Cardiac septum (tissue), 1 donor: Measurements from ENCODE around the gene DACT2. TPM values are rescaled to one million over a fixed set of nuclear protein-coding genes. Genes with fewer than 3 reads are reported as not detected.

ENCODE experiments used
- total RNA-seq: library from RNA; stranded (reverse); fragmentation: NEBNext Ultra II Directional; extraction: Animal tissue kit (Norgen Biotek cat#: 25700); gene quantifications from one replicate; pipeline ENCODE4 v1.2.1, GENCODE V29; 2021
- donor health status: DM: no; HTN: no; CAD: no.

Gene DACT2
- total RNA-seq, 1 donor from 2014 or later, result 0.48 TPM

Other genes starting within 250 kb of the DACT2 start
- gene FRMD1, start 240.6 kb downstream of the DACT2 start, total RNA-seq, result not detected
- gene SMOC2, start 121.4 kb upstream of the DACT2 start, total RNA-seq, result 37.2 TPM